ENCODE data around the gene MLPH. TPM values are rescaled to one million over a fixed set of nuclear protein-coding genes. Genes with fewer than 3 reads are reported as not detected.

MLPH gene
- total RNA-seq, 2 experiments from 2014 or later = not detected

- Mint-ChIP-seq H3K4me1 (ENCODE audit: low read depth) (no peaks in the 10 kb centered on the region), H3K27me3 (peaks cover 3% of the 10 kb centered on the region), H3K27ac (no peak within 1 kb of the TSS), H3K36me3 (ENCODE audit: low read depth) (no peaks in the 10 kb centered on the region), H3K4me3 (no peak within 1 kb of the TSS), H3K9me3 (no peaks in the 10 kb centered on the region)
- DNase-seq (no peak), ATAC-seq (no peak)
- no peak for TF ChIP-seq CTCF (IDR thresholded peaks at IDR 0.05)
- intact Hi-C loops (cut with micrococcal nuclease) = loop anchor here (5.0 kb wide), 1 partner anchor 34 kb away; no protein-coding TSS in a partner anchor
- CTCF ChIA-PET = interaction anchor here (2.4 kb wide), 1 partner anchor 54 kb away, joined by 13 read pairs; no protein-coding TSS in a partner anchor
- POLR2A ChIA-PET = no interaction called here
Observed at GRCh38 chr2:237566401-237567235, 79.6 kb downstream of the MLPH start, which contains the start of gene PRLH. TSS of gene PRLH (plus strand) at chr2:237566574. CDS start at chr2:237566574, 0 bp downstream.

- intact Hi-C loops (cut with micrococcal nuclease) = loop anchor here (5.0 kb wide), 1 partner anchor 35 kb away; no protein-coding TSS in a partner anchor
- Mint-ChIP-seq H3K4me1 (ENCODE audit: low read depth) (peaks cover 6% of the 10 kb centered on the region), H3K4me3 (no peak overlapping the region), H3K27ac (no peak overlapping the region), H3K9me3 (no peaks in the 10 kb centered on the region), H3K36me3 (ENCODE audit: low read depth) (no peaks in the 10 kb centered on the region), H3K27me3 (peaks cover 6% of the 10 kb centered on the region)
- no peak for DNase-seq
- POLR2A ChIA-PET = no interaction called here
- TF ChIP-seq CTCF (IDR thresholded peaks at IDR 0.05) = no peak
- no peak for ATAC-seq
- CTCF ChIA-PET = interaction anchor here (1.5 to 2.4 kb wide), 2 partner anchors 14 to 55 kb away, joined by 3 to 13 read pairs; no protein-coding TSS in a partner anchor
Observed at GRCh38 chr2:237567276-237568029, 80.4 kb downstream of the MLPH start.

GRCh38 chr2:237568121-237568660 lies 81.1 kb downstream of the MLPH start:
- H3K9me3 Mint-ChIP-seq = no peaks in the 10 kb centered on the region
- H3K36me3 Mint-ChIP-seq (ENCODE audit: low read depth) = no peaks in the 10 kb centered on the region
- ATAC-seq (no peak), DNase-seq (no peak)
- TF ChIP-seq CTCF (IDR thresholded peaks at IDR 0.05) = no peak
- no peak overlapping the region for H3K4me3 Mint-ChIP-seq
- no peak overlapping the region for H3K27ac Mint-ChIP-seq
- intact Hi-C loops (cut with micrococcal nuclease) = loop anchor here (5.0 kb wide), 1 partner anchor 36 kb away; no protein-coding TSS in a partner anchor
- POLR2A ChIA-PET = no interaction called here
- peaks cover 4% of the 10 kb centered on the region for H3K27me3 Mint-ChIP-seq
- CTCF ChIA-PET = interaction anchor here (1.5 to 2.4 kb wide), 2 partner anchors 14 to 56 kb away, joined by 3 to 13 read pairs; no protein-coding TSS in a partner anchor
- peaks cover 6% of the 10 kb centered on the region for H3K4me1 Mint-ChIP-seq (ENCODE audit: low read depth)

GRCh38 chr2:237569041-237569440 lies 82.0 kb downstream of the MLPH start:
- Mint-ChIP-seq H3K27ac (no peak overlapping the region), H3K27me3 (peaks cover 4% of the 10 kb centered on the region), H3K9me3 (no peaks in the 10 kb centered on the region), H3K4me3 (no peak overlapping the region), H3K36me3 (ENCODE audit: low read depth) (no peaks in the 10 kb centered on the region), H3K4me1 (ENCODE audit: low read depth) (peaks cover 6% of the 10 kb centered on the region)
- ChIA-PET POLR2A (no interaction called here), CTCF (interaction anchor here (1.5 kb wide), 1 partner anchor 13 kb away, joined by 3 read pairs; no protein-coding TSS in a partner anchor)
- no peak for DNase-seq
- intact Hi-C loops (cut with micrococcal nuclease) = loop anchor here (5.0 kb wide), 1 partner anchor 37 kb away; no protein-coding TSS in a partner anchor
- ATAC-seq = no peak
- no peak for TF ChIP-seq CTCF (IDR thresholded peaks at IDR 0.05)

Measured in activated CD8-positive, alpha-beta T cell treated with anti-CD3 and anti-CD28 coated beads for 36 hours (primary cell).